ENCODE measurements around the gene ERI3. TPM values are rescaled to one million over a fixed set of nuclear protein-coding genes. Genes with fewer than 3 reads are reported as not detected.

The ERI3 gene
- total RNA-seq, 1 experiment from 2014 or later = 74.2 TPM

- TF ChIP-seq REST (IDR thresholded peaks at IDR 0.05; ENCODE audit: low read depth) (no peak), CBX3 (IDR thresholded peaks at IDR 0.05; ENCODE audit: low read depth) (no peak), RAD21 (IDR thresholded peaks at IDR 0.05; ENCODE audit: low read depth) (no peak), ATF3 (IDR thresholded peaks at IDR 0.05) (no peak), ZNF274 (IDR thresholded peaks at IDR 0.05; ENCODE audit: low read depth, low read length) (no peak)
Observed at GRCh38 chr1:44303532-44303931, 51.5 kb downstream of the ERI3 start (continued).

- Histone ChIP-seq H3K9me2 (ENCODE audit: insufficient read depth) (no peaks in the 10 kb centered on the region), H3K27ac (ENCODE audit: low read depth, low read length) (no peak overlapping the region), H3K4me2 (ENCODE audit: low read length) (no peak overlapping the region), H3K79me2 (ENCODE audit: insufficient read depth, low read length) (no peaks in the 10 kb centered on the region), H3K9me3 (ENCODE audit: control insufficient read depth in 1 of 2, insufficient read depth in 1 of 2, low read depth in 1 of 2, low read length in 2 of 2) (no peaks in the 10 kb centered on the region), H3K4me3 (replicated peaks in 1 of 2; ENCODE audit: low read depth in 1 of 2, low read length in 2 of 2) (no peak overlapping the region), H3K4me1 (ENCODE audit: control insufficient read depth in 1 of 2, insufficient read depth in 2 of 2, low read length in 2 of 2) (no peaks in the 10 kb centered on the region), H2AFZ (ENCODE audit: low read depth, low read length, poor library complexity, severe bottlenecking) (no peak overlapping the region), H4K20me1 (ENCODE audit: insufficient read depth) (no peaks in the 10 kb centered on the region), H3K27me3 (ENCODE audit: insufficient read depth, low read length) (no peaks in the 10 kb centered on the region), H3K36me3 (ENCODE audit: control insufficient read depth in 1 of 2, insufficient read depth in 2 of 2, low read length in 2 of 2) (peaks cover 14 to 16% of the 10 kb centered on the region in 2 experiments; a peak in 3 of 4 replicates), H3K9ac (ENCODE audit: low read length) (no peak overlapping the region)
- ChIA-PET POLR2A (no interaction called here), RAD21 (ENCODE audit: low non-redundant PET in 1 of 2, low total read pairs in 2 of 2, uncharacterized antibody in 2 of 2, unreplicated experiment in 2 of 2) (no interaction called here), CTCF (no interaction called here)
- ATAC-seq (no peak), DNase-seq (ENCODE audit: low read depth, low spot score) (no peak)
- no peak for TF ChIP-seq REST (IDR thresholded peaks at IDR 0.05; ENCODE audit: low read depth)
- no peak for TF ChIP-seq ZBTB33 (IDR thresholded peaks at IDR 0.05; ENCODE audit: extremely low read depth, insufficient replicate concordance, low read length)
- no peak for TF ChIP-seq POLR2A (IDR thresholded peaks at IDR 0.05; ENCODE audit: borderline replicate concordance, extremely low read depth, insufficient read depth, insufficient read length)
- no TSS peak for BruUV-seq (replicated peaks)
- intact Hi-C loops (cut with micrococcal nuclease) = no loop called here
Observed at GRCh38 chr1:44302541-44302940, 52.5 kb downstream of the ERI3 start.

Measured in HCT116 (cell line).